ENCODE measurements around the gene CNFN. TPM values are rescaled to one million over a fixed set of nuclear protein-coding genes. Genes with fewer than 3 reads are reported as not detected.

CNFN gene
- total RNA-seq, 4 donors from 2014 or later = 2.7 TPM; not detected in 3

DNA sequence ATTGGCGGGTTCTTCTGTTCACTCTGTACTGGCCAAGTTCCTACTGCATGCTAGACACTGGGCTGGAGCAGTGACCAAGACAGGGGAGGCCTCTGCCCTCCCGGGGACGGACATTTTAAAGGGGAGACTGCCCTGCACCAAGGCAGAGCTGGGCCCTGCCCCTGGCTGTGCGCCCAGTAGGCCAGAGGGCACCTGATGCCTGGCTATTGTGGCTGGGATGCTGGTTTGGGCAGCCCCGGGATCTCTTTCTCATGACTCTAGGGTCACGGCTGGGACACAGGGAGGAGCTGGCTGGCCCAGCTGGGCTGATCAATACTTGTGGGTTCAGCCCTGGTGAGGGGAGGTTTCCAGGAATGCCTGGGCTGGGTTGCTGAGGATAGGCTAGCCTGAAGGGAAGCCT lies 19.4 kb upstream of the CNFN start:
- Histone ChIP-seq H3K4me1 (peaks cover 0 to 14% (median 3%) of the 10 kb centered on the region in 4 donors), H3K36me3 (no peaks in the 10 kb centered on the region), H3K27ac (no peak overlapping the region), H3K4me3 (no peak overlapping the region), H3K9me3 (no peaks in the 10 kb centered on the region), H3K27me3 (no peaks in the 10 kb centered on the region)
- DNase-seq = no peak
- intact Hi-C loops (cut with DNase I; ENCODE audit: low total_unique reads) (no loop called here), in situ Hi-C loops (cut with MboI; ENCODE audit: low pct_ligation_motif_present in 1 of 4, low pct_unique_long_range_greater_than_20kb in 1 of 4, low sequenced_read_pairs in 3 of 4) (no loop called here)
- TF ChIP-seq POLR2A (IDR thresholded peaks at IDR 0.05) = no peak
- no peak for TF ChIP-seq POLR2AphosphoS5 (IDR thresholded peaks at IDR 0.05)
- no peak for TF ChIP-seq EP300 (IDR thresholded peaks at IDR 0.05; ENCODE audit: low read depth)
- TF ChIP-seq, protein P1, sequence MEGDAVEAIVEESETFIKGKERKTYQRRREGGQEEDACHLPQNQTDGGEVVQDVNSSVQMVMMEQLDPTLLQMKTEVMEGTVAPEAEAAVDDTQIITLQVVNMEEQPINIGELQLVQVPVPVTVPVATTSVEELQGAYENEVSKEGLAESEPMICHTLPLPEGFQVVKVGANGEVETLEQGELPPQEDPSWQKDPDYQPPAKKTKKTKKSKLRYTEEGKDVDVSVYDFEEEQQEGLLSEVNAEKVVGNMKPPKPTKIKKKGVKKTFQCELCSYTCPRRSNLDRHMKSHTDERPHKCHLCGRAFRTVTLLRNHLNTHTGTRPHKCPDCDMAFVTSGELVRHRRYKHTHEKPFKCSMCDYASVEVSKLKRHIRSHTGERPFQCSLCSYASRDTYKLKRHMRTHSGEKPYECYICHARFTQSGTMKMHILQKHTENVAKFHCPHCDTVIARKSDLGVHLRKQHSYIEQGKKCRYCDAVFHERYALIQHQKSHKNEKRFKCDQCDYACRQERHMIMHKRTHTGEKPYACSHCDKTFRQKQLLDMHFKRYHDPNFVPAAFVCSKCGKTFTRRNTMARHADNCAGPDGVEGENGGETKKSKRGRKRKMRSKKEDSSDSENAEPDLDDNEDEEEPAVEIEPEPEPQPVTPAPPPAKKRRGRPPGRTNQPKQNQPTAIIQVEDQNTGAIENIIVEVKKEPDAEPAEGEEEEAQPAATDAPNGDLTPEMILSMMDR (IDR thresholded peaks at IDR 0.05) = no peak
- 65% methylated on average over 4 of the region's 6 CpGs; no CpG with 5 or more reads in 1 of the 2 donors for WGBS, 2 donors (ENCODE audit: low coverage in 1 of 2)

DNA sequence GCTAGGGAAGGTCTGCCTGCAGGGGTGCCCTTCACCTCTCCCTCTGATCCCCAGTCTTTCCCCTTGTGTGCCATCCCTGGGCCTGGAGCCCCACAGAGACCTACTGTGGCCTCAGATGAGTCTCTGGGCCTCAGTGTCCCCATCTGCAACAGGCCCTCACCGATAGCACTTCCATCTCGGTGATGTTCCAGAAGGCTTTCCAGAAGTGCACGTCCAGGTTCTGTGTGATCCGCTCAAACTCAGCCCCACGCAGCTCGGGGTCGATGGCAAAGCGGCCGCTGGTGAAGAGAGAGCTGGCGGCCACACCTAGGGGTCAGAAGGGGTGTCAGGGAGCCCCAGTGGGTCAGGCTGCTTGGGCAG lies 17.7 kb upstream of the CNFN start:
- WGBS, 2 donors (ENCODE audit: low coverage in 1 of 2) = 93% methylated on average over 9 of the region's 10 CpGs; no CpG with 5 or more reads in 1 of the 2 donors
- TF ChIP-seq POLR2AphosphoS5 (IDR thresholded peaks at IDR 0.05) (no peak), EP300 (IDR thresholded peaks at IDR 0.05; ENCODE audit: low read depth) (no peak), POLR2A (IDR thresholded peaks at IDR 0.05) (no peak)
- TF ChIP-seq, protein P1 (IDR thresholded peaks at IDR 0.05) = no peak
- H3K27me3 ChIP-seq = no peaks in the 10 kb centered on the region
- H3K36me3 ChIP-seq = no peaks in the 10 kb centered on the region
- H3K4me1 ChIP-seq = peaks cover 0 to 13% (median 3%) of the 10 kb centered on the region in 4 donors
- H3K4me3 ChIP-seq = no peak overlapping the region
- intact Hi-C loops (cut with DNase I; ENCODE audit: low total_unique reads) (no loop called here), in situ Hi-C loops (cut with MboI; ENCODE audit: low pct_ligation_motif_present in 1 of 4, low pct_unique_long_range_greater_than_20kb in 1 of 4, low sequenced_read_pairs in 3 of 4) (no loop called here)
- no peak overlapping the region for H3K27ac ChIP-seq
- no peak for DNase-seq
- H3K9me3 ChIP-seq = no peaks in the 10 kb centered on the region

DNA sequence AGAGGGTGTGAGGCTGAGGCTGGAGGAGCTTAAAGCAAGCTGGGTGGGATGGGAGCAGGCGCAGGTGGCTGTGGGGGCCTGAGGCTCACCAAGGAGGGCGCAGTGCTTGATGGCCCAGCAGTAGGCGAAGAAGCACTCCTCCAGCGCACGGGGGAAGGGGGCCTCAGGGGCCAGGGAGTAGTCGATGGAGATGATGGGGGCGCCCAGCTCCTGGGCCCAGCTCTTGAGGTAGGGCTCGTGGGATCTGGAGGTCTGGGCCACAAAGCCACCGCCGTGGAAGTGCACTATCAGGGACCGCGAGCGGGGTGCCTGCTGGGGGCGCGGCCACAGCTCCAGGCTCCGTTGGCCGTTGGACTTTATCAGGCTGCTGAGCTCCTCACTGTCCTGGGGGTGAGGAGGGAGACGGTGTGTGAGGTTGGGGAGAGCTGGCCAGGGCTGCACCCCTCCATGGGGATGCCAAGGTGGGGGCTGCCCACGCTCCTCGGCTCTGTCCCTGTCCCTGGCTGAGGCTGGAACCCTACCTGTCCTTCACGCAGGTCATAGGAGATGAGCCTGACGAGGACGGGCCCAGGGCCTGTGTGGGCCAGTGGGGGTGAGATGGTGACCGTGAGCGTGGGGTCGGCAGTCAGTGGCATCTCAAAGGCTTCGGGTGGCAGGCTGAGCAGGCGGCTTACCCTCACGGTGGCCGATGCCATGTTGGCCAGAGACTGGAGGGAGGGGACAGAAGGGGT lies 17.2 kb upstream of the CNFN start:
- no peaks in the 10 kb centered on the region for H3K36me3 ChIP-seq
- intact Hi-C loops (cut with DNase I; ENCODE audit: low total_unique reads) = no loop called here

DNA sequence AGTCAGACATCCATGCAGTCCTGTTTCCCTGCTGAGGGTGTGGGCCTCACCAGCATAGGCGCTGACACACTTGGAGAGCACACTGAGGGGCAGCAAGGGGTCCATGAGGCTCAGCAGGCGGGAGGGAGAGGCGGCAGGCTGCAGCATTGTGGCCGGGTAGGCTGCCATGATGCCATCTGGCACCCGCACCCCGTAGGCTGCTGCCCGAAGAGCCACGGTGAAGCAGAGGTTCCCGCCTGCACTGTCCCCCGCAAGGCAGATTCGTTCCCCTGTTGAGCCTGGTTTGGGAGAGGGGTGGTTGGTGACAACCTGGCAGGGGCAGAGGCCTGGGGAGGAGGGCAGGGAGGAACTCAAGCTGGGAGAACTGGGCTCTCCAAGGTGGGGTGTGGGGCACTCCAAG lies 16.0 kb upstream of the CNFN start:
- no peak for DNase-seq
- Histone ChIP-seq H3K27ac (no peak overlapping the region), H3K4me3 (no peak overlapping the region), H3K9me3 (no peaks in the 10 kb centered on the region), H3K36me3 (no peaks in the 10 kb centered on the region), H3K27me3 (no peaks in the 10 kb centered on the region), H3K4me1 (peaks cover 4 to 17% (median 12%) of the 10 kb centered on the region in 4 donors)
- in situ Hi-C loops (cut with MboI; ENCODE audit: low pct_ligation_motif_present in 1 of 4, low pct_unique_long_range_greater_than_20kb in 1 of 4, low sequenced_read_pairs in 3 of 4) = no loop called here
- WGBS, 2 donors (ENCODE audit: low coverage in 1 of 2) = 92% methylated on average over 11 of the region's 11 CpGs; no CpG with 5 or more reads in 1 of the 2 donors
- TF ChIP-seq, protein P1 (IDR thresholded peaks at IDR 0.05) = no peak
- TF ChIP-seq POLR2AphosphoS5 (IDR thresholded peaks at IDR 0.05) (no peak), EP300 (IDR thresholded peaks at IDR 0.05; ENCODE audit: low read depth) (no peak), POLR2A (IDR thresholded peaks at IDR 0.05) (no peak)
- intact Hi-C loops (cut with DNase I; ENCODE audit: low total_unique reads) = no loop called here

More for the DNA sequence above, 17.2 kb upstream of the CNFN start:
- peaks cover 0 to 10% (median 3%) of the 10 kb centered on the region in 4 donors for H3K4me1 ChIP-seq
- no peak overlapping the region for H3K4me3 ChIP-seq
- no peak for DNase-seq
- no peaks in the 10 kb centered on the region for H3K27me3 ChIP-seq
- no peaks in the 10 kb centered on the region for H3K9me3 ChIP-seq
- H3K27ac ChIP-seq = no peak overlapping the region
- TF ChIP-seq EP300 (IDR thresholded peaks at IDR 0.05; ENCODE audit: low read depth) = no peak
- no peak for TF ChIP-seq POLR2AphosphoS5 (IDR thresholded peaks at IDR 0.05)
- TF ChIP-seq, protein P1 (IDR thresholded peaks at IDR 0.05) = no peak
- TF ChIP-seq POLR2A (IDR thresholded peaks at IDR 0.05) = no peak
- in situ Hi-C loops (cut with MboI; ENCODE audit: low pct_ligation_motif_present in 1 of 4, low pct_unique_long_range_greater_than_20kb in 1 of 4, low sequenced_read_pairs in 3 of 4) = no loop called here
- 97 to 100% methylated on average over 7 to 16 of the region's 30 CpGs for WGBS, 2 donors (ENCODE audit: low coverage in 1 of 2)

Data from transverse colon (tissue), 4 donors.